IMR-90 (cell line): ENCODE measurements around the gene HOXA5. TPM values are rescaled to one million over a fixed set of nuclear protein-coding genes. Genes with fewer than 3 reads are reported as not detected.

Experiments used
- CTCF ChIP-seq: conservative IDR thresholded peaks from 2 replicates; pipeline ENCODE4 v1.5.1; 2012; ENCODE audit warnings: mild to moderate bottlenecking, low read depth, low read length, improper control_type of control experiment
- FOS ChIP-seq: fragments of 150-350 bp; IDR thresholded peaks from 2 replicates; pipeline ENCODE4 v1.6.1; 2016; ENCODE audit warnings: low read depth, low read length
- polyA plus RNA-seq, 3 experiments: library from polyadenylated mRNA; depleted of rRNA; stranded (reverse); fragments of >200 nt; gene quantifications; 2 replicates each; pipeline ENCODE4 v1.2.3, GENCODE V29; 2012; ENCODE audit warnings: low replicate concordance in 1 of 3
- total RNA-seq: library from RNA; depleted of rRNA; stranded (reverse); fragments of >200 nt; gene quantifications from 2 replicates; pipeline ENCODE4 v1.2.3, GENCODE V29; 2012

HOXA5 gene
- total and polyA plus RNA-seq, 2 of the 4 experiments (the other 2 are of a cell fraction): 19.9 to 29.4 TPM

DNA sequence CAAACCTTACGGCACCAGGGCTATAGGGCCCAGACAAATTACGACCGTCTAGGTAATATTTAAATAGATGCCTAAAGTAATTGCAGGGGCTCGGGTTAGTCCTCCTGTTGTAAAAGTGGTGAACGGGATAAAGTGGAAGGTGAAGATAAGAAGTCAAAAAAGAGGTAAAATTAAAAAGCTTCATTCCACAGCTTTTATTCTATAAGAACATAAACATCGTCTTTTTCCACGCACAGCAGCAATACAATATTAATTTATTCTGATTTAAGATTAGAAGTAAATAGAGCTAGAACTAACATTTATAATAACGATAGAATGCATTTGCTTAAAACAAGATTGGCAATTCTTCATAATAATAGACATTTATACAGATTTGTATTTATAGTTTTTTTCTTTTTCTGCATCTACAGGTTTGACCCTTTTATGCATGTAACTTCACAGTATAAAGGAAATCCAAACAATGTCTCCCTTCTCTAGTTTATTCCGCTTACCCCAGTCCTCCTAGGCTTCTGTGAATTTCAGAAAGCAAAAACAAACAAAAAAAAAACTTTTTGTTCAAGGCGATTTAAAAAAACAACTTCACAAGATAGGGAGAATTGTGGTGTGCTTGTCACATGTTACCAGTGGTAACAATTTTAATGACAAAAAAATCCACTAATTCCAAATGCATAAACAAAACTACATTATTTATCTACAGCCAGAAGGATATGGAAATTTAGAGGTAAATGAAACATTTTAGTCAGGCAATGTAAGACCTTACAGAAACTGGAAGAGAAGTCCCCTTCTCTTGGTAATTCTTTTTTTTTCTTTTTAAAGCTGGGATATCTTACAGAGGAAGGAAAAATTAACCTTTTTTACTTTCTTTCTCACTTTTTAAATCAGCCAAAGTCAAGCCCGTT is 27.2 kb upstream of the HOXA5 start (continued):
- TF ChIP-seq CTCF: no peak
- no peak for TF ChIP-seq FOS
